Measurements from ENCODE around the gene CBARP.

GRCh38 chr19:1239420-1239795 lies 1.6 kb upstream of the CBARP start:
- TF ChIP-seq MNT (IDR thresholded peaks at IDR 0.05) (no peak), FOXA1 (IDR thresholded peaks at IDR 0.05) (no peak), FOXA1 (CRISPR knock-in tag; IDR thresholded peaks at IDR 0.05) (no peak), PBX3 (CRISPR knock-in tag; IDR thresholded peaks at IDR 0.05; ENCODE audit: borderline replicate concordance) (no peak), ZNF770 (CRISPR knock-in tag; IDR thresholded peaks at IDR 0.05) (no peak), EED (CRISPR knock-in tag; IDR thresholded peaks at IDR 0.05) (no peak), RFXAP (CRISPR knock-in tag; IDR thresholded peaks at IDR 0.05; ENCODE audit: borderline replicate concordance) (no peak), PRPF4 (IDR thresholded peaks at IDR 0.05; ENCODE audit: low read depth, low read length, poor library complexity, severe bottlenecking) (no peak), EZH2 (conservative IDR thresholded peaks at IDR 0.05; ENCODE audit: low read depth, low read length) (no peak)
